Liver (tissue), 3 donors: ENCODE results near the gene ANKFN1.

ENCODE experiments used
- TAF1 ChIP-seq: conservative IDR thresholded peaks from 2 replicates; pipeline ENCODE4 v1.6.1; 2016; ENCODE audit warnings: antibody characterized with exemption, mild to moderate bottlenecking
- TF ChIP-seq, protein P1 (sequence below): fragments of 150-350 bp; IDR thresholded peaks from 2 replicates; pipeline ENCODE4 v1.5.1; 2017; ENCODE audit warnings: improper control_type of control experiment, low read depth, low read length; ENCODE audit not compliant: missing input control
- TF ChIP-seq, protein P2 (sequence below): IDR thresholded peaks from 2 replicates; pipeline ENCODE4 v1.6.1; 2016; ENCODE audit warnings: antibody characterized with exemption, mild to moderate bottlenecking
- TF ChIP-seq, protein P3 (sequence below): IDR thresholded peaks from 2 replicates; pipeline ENCODE4 v1.6.1; 2016; ENCODE audit warnings: antibody characterized with exemption
- donor health status: healthy.
- donor health status: healthy.

DNA sequence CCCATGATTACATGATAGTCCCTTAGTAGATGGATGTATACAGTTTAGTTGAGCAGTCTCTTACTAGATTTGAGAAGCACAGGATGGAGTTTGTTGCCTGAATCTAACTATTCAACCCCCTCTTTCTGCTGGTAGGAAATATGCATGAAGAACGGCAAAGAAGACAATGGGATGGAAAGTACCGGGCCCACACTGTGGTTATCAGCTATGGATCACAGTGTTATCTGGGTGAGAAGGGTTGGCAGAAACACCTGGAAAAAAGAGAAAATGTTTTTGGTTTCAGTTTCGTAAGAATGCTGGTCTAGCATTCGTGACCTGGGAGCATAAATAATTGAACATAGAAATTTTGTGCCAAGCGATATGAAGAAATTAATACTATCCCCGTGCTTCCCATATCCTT, 53.1 kb downstream of the ANKFN1 start:
- TF ChIP-seq, protein P1, sequence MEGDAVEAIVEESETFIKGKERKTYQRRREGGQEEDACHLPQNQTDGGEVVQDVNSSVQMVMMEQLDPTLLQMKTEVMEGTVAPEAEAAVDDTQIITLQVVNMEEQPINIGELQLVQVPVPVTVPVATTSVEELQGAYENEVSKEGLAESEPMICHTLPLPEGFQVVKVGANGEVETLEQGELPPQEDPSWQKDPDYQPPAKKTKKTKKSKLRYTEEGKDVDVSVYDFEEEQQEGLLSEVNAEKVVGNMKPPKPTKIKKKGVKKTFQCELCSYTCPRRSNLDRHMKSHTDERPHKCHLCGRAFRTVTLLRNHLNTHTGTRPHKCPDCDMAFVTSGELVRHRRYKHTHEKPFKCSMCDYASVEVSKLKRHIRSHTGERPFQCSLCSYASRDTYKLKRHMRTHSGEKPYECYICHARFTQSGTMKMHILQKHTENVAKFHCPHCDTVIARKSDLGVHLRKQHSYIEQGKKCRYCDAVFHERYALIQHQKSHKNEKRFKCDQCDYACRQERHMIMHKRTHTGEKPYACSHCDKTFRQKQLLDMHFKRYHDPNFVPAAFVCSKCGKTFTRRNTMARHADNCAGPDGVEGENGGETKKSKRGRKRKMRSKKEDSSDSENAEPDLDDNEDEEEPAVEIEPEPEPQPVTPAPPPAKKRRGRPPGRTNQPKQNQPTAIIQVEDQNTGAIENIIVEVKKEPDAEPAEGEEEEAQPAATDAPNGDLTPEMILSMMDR: no peak
- no peak for TF ChIP-seq TAF1
- TF ChIP-seq, protein P2, sequence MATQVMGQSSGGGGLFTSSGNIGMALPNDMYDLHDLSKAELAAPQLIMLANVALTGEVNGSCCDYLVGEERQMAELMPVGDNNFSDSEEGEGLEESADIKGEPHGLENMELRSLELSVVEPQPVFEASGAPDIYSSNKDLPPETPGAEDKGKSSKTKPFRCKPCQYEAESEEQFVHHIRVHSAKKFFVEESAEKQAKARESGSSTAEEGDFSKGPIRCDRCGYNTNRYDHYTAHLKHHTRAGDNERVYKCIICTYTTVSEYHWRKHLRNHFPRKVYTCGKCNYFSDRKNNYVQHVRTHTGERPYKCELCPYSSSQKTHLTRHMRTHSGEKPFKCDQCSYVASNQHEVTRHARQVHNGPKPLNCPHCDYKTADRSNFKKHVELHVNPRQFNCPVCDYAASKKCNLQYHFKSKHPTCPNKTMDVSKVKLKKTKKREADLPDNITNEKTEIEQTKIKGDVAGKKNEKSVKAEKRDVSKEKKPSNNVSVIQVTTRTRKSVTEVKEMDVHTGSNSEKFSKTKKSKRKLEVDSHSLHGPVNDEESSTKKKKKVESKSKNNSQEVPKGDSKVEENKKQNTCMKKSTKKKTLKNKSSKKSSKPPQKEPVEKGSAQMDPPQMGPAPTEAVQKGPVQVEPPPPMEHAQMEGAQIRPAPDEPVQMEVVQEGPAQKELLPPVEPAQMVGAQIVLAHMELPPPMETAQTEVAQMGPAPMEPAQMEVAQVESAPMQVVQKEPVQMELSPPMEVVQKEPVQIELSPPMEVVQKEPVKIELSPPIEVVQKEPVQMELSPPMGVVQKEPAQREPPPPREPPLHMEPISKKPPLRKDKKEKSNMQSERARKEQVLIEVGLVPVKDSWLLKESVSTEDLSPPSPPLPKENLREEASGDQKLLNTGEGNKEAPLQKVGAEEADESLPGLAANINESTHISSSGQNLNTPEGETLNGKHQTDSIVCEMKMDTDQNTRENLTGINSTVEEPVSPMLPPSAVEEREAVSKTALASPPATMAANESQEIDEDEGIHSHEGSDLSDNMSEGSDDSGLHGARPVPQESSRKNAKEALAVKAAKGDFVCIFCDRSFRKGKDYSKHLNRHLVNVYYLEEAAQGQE: no peak
- TF ChIP-seq, protein P3, sequence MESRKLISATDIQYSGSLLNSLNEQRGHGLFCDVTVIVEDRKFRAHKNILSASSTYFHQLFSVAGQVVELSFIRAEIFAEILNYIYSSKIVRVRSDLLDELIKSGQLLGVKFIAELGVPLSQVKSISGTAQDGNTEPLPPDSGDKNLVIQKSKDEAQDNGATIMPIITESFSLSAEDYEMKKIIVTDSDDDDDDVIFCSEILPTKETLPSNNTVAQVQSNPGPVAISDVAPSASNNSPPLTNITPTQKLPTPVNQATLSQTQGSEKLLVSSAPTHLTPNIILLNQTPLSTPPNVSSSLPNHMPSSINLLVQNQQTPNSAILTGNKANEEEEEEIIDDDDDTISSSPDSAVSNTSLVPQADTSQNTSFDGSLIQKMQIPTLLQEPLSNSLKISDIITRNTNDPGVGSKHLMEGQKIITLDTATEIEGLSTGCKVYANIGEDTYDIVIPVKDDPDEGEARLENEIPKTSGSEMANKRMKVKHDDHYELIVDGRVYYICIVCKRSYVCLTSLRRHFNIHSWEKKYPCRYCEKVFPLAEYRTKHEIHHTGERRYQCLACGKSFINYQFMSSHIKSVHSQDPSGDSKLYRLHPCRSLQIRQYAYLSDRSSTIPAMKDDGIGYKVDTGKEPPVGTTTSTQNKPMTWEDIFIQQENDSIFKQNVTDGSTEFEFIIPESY: no peak
